GM10248 (cell line): ENCODE measurements around the gene MMP14.
"Not testable (repeated sequence)": the region's sequence is repeated elsewhere in the genome, so short reads cannot be mapped to it uniquely, and the experiment has no call there.

Experiments used
- CTCF ChIA-PET: fragments of 300-600 bp; sonication (Branson Sonifier 250); formaldehyde crosslinking; extraction: SDS; loops from one replicate; lab custom pipeline; 2021; ENCODE audit warnings: antibody characterized with exemption; lab: Yijun Ruan, JAX
- POLR2A ChIA-PET: fragments of 350-650 bp; sonication (Branson Sonifier 250); formaldehyde crosslinking; extraction: SDS; loops from one replicate; lab custom pipeline; 2020; ENCODE audit warnings: antibody characterized with exemption; lab: Yijun Ruan, JAX
- DNase-seq: peaks from one replicate; pipeline ENCODE4 v3.0.0; 2012; ENCODE audit errors: extremely low spot score
- TF ChIP-seq, protein P1 (sequence below): IDR thresholded peaks from 2 replicates; pipeline ENCODE4 v1.5.1; 2012; ENCODE audit warnings: mild to moderate bottlenecking, low read depth; ENCODE audit errors: extremely low read depth, missing control alignments, control extremely low read depth

The MMP14 gene

DNA sequence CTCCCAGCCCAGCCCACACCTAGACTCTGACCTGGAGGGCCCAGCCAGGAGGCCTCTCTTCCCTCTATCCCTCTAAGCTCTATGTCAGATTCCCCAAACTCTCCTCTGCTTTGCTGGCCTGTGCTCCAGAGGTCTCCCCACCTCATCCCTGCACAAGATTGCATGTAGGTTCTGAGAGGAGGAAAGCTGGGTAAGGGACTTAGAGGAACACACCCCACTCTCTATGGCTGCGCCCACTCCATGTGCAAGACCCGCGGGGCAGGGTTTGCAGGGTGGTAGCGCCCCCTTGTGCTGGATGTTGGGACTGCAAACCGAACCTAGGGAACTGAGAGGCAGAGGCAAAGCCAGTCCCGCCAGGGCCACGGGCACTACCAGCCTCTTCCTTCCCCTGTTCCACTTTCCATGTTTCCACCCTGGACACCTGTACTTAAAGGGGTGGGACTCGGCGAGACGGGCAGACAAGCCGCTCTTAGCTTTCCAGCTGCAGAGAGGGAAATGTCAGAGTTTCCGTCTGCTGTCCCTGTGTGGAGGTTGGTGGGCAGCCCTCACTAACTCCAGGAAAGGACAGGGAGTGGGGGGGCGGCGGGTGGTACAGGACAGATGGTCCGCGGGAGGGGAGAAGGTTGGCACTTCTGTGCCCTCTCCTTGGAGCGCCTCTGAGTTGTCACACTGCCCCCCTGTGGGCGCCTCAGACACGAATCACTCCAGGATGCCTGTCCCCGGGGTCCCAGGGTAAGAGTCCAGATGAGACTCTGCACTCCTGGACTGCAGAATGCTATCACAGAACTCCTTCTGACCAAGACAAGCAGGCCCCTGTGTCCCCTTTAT is 16.8 kb downstream of the MMP14 start:
- TF ChIP-seq, protein P1, sequence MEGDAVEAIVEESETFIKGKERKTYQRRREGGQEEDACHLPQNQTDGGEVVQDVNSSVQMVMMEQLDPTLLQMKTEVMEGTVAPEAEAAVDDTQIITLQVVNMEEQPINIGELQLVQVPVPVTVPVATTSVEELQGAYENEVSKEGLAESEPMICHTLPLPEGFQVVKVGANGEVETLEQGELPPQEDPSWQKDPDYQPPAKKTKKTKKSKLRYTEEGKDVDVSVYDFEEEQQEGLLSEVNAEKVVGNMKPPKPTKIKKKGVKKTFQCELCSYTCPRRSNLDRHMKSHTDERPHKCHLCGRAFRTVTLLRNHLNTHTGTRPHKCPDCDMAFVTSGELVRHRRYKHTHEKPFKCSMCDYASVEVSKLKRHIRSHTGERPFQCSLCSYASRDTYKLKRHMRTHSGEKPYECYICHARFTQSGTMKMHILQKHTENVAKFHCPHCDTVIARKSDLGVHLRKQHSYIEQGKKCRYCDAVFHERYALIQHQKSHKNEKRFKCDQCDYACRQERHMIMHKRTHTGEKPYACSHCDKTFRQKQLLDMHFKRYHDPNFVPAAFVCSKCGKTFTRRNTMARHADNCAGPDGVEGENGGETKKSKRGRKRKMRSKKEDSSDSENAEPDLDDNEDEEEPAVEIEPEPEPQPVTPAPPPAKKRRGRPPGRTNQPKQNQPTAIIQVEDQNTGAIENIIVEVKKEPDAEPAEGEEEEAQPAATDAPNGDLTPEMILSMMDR = peak; percentile 86
- POLR2A ChIA-PET = interaction anchor here (0.6 kb wide), 1 partner anchor 283 kb away, joined by 3 read pairs; no protein-coding TSS in a partner anchor
- DNase-seq = peak; percentile 87
- CTCF ChIA-PET = interaction anchor here (0.7 to 17.4 kb wide), 53 partner anchors 9 to 538 kb away, joined by 3 to 262 read pairs (median 8); partner anchors contain the start of genes DAD1, LRP10, MMP14 and MRPL52

DNA sequence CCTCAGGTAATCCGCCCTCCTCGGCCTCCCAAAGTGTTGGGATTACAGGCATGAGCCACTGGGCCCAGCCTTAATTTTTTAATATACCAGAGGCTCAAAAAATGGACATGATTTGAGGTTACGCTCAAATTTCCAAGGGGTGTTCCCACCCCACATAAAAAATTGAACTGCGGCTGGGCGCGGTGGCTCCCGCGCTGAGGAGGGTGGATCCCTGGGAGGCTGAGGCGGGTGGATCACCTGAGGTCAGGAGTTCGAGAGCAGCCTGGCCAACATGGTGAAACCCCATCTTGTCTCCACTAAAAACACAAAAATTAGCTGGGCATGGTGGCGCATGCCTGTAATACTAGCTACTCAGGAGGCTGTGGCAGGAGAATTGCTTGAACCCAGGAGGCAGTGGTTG is 17.9 kb downstream of the MMP14 start:
- POLR2A ChIA-PET, DNase-seq: not testable (repeated sequence)
- CTCF ChIA-PET = interaction anchor here (0.7 to 17.4 kb wide), 44 partner anchors 10 to 464 kb away, joined by 3 to 262 read pairs (median 7); partner anchors contain the start of genes ABHD4, LRP10, OXA1L and REM2

DNA sequence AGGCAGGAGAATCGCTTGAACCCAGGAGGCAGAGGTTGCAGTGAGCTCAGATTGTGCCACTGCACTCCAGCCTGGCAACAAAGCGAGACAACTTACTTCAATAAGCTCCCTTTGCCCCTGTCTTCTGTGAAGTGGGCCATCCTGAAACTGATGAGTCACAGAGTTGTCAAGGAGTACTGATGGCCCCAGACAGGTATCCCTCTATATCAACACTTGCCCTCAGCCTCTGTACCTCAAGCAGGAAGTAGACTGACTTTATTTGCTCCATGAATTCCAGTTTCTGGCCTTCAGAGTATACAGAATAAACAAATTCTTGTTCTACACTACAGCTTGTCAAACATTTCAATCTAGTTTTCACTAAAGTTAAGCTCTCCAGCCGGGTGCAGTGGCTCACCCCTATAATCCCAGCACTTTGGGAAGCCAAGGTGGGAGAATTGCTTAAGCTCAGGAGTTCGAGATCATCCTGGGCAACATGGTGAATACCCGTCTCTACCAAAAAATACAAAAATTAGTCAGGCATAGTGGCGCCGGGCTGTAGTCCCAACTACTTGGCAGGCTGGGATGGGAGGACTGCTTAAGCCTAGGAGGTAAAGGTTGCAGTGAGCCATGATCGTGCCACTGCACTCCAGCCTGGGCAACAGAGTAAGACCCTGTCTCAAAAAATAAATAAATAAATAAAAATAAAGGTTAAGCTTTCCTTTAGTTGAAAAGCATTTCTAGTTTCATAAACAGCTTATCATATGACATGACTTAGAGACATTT is 18.8 kb downstream of the MMP14 start:
- POLR2A ChIA-PET = no interaction called here

DNA sequence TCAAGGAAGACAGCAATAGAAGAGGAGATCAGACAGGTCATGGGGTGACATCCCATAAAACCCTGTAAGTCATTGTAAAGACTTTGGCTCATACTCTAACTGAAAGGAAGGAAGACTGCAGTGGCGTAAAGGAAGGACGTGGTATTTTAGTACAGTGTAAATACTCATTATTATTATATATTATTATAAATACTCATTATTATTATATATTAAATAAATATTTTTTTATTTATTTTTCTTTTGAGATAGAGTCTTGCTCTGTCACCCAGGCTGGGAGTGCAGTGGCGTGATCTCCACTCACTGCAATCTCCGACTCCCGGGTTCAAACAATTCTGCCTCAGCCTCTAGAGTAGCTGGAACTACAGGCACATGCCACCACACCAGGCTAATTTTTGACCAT is 20.0 kb downstream of the MMP14 start:
- ChIA-PET POLR2A (no interaction called here), CTCF (interaction anchor here (1.2 to 17.4 kb wide), 9 partner anchors 28 to 300 kb away, joined by 3 to 262 read pairs (median 23); partner anchors contain the start of gene SLC7A7)
- TF ChIP-seq, protein P1 = no peak

More for the DNA sequence above, 18.8 kb downstream of the MMP14 start:
- TF ChIP-seq, protein P1 = no peak
- DNase-seq = no peak
- CTCF ChIA-PET = interaction anchor here (0.7 to 17.4 kb wide), 31 partner anchors 9 to 465 kb away, joined by 3 to 262 read pairs (median 6); partner anchors contain the start of genes ABHD4, LRP10 and SLC7A7

DNA sequence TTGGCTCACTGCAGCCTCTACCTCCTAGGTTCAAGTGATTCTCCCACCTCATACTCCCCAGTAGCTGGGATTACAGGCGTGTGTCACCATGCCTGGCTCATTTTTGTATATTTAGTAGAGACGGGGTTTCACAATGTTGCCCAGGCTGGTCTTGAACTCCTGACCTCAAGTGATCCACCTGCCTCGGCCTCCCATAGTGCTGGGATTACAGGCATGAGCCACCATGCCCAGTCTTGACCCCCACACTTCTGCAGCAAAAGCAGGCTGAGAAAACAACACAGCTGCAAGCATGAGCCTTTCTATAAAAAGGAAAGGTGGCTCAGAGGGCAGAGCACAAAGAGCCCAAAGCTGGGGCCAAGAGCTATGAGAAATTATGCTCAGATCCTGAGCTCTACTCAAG is 24.0 kb downstream of the MMP14 start:
- CTCF ChIA-PET = interaction anchor here (1.0 to 17.4 kb wide), 7 partner anchors 12 to 207 kb away, joined by 3 to 262 read pairs (median 5); partner anchors contain the start of gene SLC7A7
- POLR2A ChIA-PET = interaction anchor here (0.6 to 1.1 kb wide), 3 partner anchors 42 to 298 kb away, joined by 3 to 10 read pairs (median 8); no protein-coding TSS in a partner anchor
- DNase-seq = not testable (repeated sequence)

More for the DNA sequence above, 20.0 kb downstream of the MMP14 start:
- no peak for DNase-seq

DNA sequence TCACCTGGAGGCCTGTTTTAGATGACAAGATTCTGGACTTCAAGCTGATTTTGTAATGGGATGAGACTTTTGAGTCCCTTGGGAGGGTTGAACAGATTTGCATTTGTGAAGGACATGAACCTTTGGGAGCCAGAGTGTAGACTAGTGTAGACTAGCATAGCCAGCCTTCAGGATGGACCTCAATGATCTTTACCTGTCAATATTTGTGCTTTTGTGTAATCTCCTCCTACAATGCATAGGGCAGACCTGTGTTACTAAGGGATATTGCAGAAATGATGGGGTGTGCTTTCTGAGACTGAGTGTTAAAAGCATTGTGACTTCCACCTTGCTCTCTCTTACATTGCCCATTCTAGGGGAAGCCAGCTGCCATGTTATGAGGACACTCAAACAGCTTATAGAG is 25.3 kb downstream of the MMP14 start:
- DNase-seq = no peak
- ChIA-PET POLR2A (no interaction called here), CTCF (interaction anchor here (0.8 to 17.4 kb wide), 12 partner anchors 8 to 385 kb away, joined by 3 to 262 read pairs (median 6); partner anchors contain the start of genes LRP10 and SLC7A7)
- TF ChIP-seq, protein P1 = no peak

DNA sequence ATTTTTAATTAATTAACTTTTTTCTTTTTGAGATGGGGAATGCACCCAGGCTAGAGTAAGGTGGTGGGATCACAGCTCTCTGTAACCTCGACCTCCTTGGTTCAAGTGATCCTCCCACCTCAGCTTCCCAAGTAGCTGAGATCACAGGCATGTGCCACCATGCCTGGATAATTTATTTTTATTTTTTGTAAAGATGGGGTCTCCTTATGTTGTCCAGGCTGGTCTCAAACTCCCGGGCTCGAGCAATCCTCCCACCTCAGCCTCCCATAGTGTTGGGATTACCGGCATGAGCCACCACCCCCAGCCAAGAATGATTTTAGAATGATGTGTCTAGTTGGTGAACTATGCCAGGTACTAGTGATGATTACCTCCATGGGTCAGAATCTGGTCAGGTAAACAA is 28.6 kb downstream of the MMP14 start:
- no peak for DNase-seq
- ChIA-PET CTCF (interaction anchor here (0.7 to 6.9 kb wide), 7 partner anchors 12 to 267 kb away, joined by 3 to 76 read pairs (median 3); partner anchors contain the start of gene ABHD4), POLR2A (no interaction called here)
- TF ChIP-seq, protein P1 = no peak
